CD1c-positive myeloid dendritic cell (primary cell): ENCODE results near the gene KCNQ1OT1.

Source experiments
- DNase-seq: peaks from one replicate; pipeline ENCODE4 v3.0.0-alpha.2; 2016; ENCODE audit errors: extremely low spot score

The KCNQ1OT1 gene

GRCh38 chr11:2702771-2703362 is 3.1 kb upstream of the KCNQ1OT1 start:
- no peak for DNase-seq

- no peak for DNase-seq
These were observed 2.2 kb upstream of the KCNQ1OT1 start for GRCh38 chr11:2701898-2702434.

GRCh38 chr11:2701230-2701629 is 1.4 kb upstream of the KCNQ1OT1 start:
- DNase-seq: no peak

GRCh38 chr11:2700415-2701211 is 819 bp upstream of the KCNQ1OT1 start:
- DNase-seq: peak; percentile 27

- no peak for DNase-seq
These were observed 636 bp downstream of the KCNQ1OT1 start for GRCh38 chr11:2699185-2699530.

GRCh38 chr11:2698386-2699184 is 1.2 kb downstream of the KCNQ1OT1 start:
- no peak for DNase-seq

GRCh38 chr11:2697866-2698265 is 1.9 kb downstream of the KCNQ1OT1 start:
- no peak for DNase-seq

- no peak for DNase-seq
These were observed 3.3 kb downstream of the KCNQ1OT1 start for GRCh38 chr11:2696455-2696854.

GRCh38 chr11:2694995-2695939 is 4.5 kb downstream of the KCNQ1OT1 start:
- DNase-seq: no peak

GRCh38 chr11:2694495-2694894 is 5.3 kb downstream of the KCNQ1OT1 start:
- no peak for DNase-seq

GRCh38 chr11:2693271-2694261 is 6.2 kb downstream of the KCNQ1OT1 start:
- no peak for DNase-seq

- no peak for DNase-seq
These were observed 7.6 kb downstream of the KCNQ1OT1 start for GRCh38 chr11:2691991-2692875.

- no peak for DNase-seq
These were observed 8.4 kb downstream of the KCNQ1OT1 start for GRCh38 chr11:2691355-2691761.

- DNase-seq: no peak
These were observed 9.0 kb downstream of the KCNQ1OT1 start for GRCh38 chr11:2690596-2691354.

- DNase-seq: no peak
These were observed 9.9 kb downstream of the KCNQ1OT1 start for GRCh38 chr11:2689651-2690575.

GRCh38 chr11:2688381-2689231 is 11.2 kb downstream of the KCNQ1OT1 start:
- DNase-seq: no peak
